Neutrophil (primary cell): Measurements from ENCODE around the gene SPZ1.
"Not testable (repeated sequence)": the region's sequence is repeated elsewhere in the genome, so short reads cannot be mapped to it uniquely, and the experiment has no call there.

Experiments used
- H3K27ac ChIP-seq: fragments of 200-600 bp; sonication (generic); 2 replicates; pipeline ENCODE4 v1.5.1; 2016; ENCODE audit warnings: mild to moderate bottlenecking, moderate library complexity
- H3K27me3 ChIP-seq: fragments of 200-600 bp; sonication (generic); 2 replicates; pipeline ENCODE4 v1.6.0; 2016; ENCODE audit warnings: mild to moderate bottlenecking
- H3K36me3 ChIP-seq: fragments of 200-600 bp; sonication (generic); 2 replicates; pipeline ENCODE4 v1.5.1; 2017
- H3K4me1 ChIP-seq, 2 experiments: fragments of 200-600 bp in 1 of 2; sonication (generic) in 1 of 2; 1 replicate in 1 of 2; 2 replicates in 1 of 2; pipeline versions ENCODE4 v1.5.1 to v1.6.1; 2013 to 2016; ENCODE audit warnings: low read depth in 1 of 2, low read length in 1 of 2, mild to moderate bottlenecking in 1 of 2, moderate library complexity in 1 of 2; ENCODE audit not compliant: control insufficient read depth in 1 of 2, insufficient read depth in 1 of 2
- H3K4me3 ChIP-seq, 2 experiments: fragments of 200-600 bp in 1 of 2; sonication (generic) in 1 of 2; 1 replicate in 1 of 2; 2 replicates in 1 of 2; pipeline ENCODE4 v1.5.1; 2013 to 2016; ENCODE audit warnings: low read depth in 1 of 2, low read length in 1 of 2, mild to moderate bottlenecking in 1 of 2, moderate library complexity in 1 of 2
- H3K9me3 ChIP-seq: fragments of 200-600 bp; sonication (generic); 2 replicates; pipeline ENCODE4 v1.5.1; 2016
- TF ChIP-seq, protein P1 (sequence below): fragments of 200-600 bp; sonication (generic); IDR thresholded peaks from 2 replicates; pipeline ENCODE4 v1.5.1; 2016; ENCODE audit warnings: antibody characterized with exemption

SPZ1 gene

DNA sequence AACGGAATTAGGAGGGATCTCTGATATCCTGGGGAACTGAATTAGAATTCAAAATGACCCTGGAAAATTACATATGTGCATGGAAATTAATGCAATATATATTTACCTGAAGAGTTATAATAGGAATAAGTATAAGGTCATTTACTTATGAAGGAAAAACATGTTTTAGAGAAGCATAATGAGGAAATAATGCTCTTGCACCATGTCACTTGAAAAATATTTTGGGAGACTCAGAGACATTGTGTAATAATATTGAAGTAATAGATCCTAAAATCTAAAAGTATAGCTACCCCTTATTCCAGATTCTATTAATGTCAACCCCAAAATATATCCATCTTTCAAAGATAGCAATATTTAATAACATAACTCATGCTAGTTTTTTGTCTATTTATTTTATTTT is 28.4 kb downstream of the SPZ1 start:
- no peaks in the 10 kb centered on the region for H3K27me3 ChIP-seq
- H3K27ac ChIP-seq = peak overlapping the region; percentile 57
- H3K4me3 ChIP-seq = no peak overlapping the region
- no peaks in the 10 kb centered on the region for H3K36me3 ChIP-seq
- TF ChIP-seq, protein P1, sequence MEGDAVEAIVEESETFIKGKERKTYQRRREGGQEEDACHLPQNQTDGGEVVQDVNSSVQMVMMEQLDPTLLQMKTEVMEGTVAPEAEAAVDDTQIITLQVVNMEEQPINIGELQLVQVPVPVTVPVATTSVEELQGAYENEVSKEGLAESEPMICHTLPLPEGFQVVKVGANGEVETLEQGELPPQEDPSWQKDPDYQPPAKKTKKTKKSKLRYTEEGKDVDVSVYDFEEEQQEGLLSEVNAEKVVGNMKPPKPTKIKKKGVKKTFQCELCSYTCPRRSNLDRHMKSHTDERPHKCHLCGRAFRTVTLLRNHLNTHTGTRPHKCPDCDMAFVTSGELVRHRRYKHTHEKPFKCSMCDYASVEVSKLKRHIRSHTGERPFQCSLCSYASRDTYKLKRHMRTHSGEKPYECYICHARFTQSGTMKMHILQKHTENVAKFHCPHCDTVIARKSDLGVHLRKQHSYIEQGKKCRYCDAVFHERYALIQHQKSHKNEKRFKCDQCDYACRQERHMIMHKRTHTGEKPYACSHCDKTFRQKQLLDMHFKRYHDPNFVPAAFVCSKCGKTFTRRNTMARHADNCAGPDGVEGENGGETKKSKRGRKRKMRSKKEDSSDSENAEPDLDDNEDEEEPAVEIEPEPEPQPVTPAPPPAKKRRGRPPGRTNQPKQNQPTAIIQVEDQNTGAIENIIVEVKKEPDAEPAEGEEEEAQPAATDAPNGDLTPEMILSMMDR = no peak
- H3K4me1 ChIP-seq = peaks cover 18% of the 10 kb centered on the region in 2 experiments
- H3K9me3 ChIP-seq = no peaks in the 10 kb centered on the region

DNA sequence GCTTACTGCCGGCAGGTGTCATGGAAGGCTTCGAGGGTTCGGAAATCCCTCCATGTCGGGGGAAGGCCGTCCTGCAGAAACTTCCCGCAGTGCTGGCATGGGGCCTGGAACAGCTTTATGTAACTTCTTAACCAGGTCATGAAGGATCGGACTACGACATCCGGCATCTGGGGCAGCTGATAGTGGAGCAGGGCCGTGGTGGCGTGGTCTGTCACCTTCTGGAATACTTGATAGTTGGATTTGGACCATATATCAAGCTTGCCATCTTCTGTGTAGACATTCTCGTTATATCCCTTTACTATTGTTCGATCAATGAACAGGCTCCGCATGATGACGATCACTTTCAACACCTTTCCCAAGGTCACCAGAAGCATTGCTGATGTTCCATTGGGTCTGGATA is 31.2 kb downstream of the SPZ1 start:
- H3K4me3 ChIP-seq, H3K9me3 ChIP-seq: not testable (repeated sequence)

DNA sequence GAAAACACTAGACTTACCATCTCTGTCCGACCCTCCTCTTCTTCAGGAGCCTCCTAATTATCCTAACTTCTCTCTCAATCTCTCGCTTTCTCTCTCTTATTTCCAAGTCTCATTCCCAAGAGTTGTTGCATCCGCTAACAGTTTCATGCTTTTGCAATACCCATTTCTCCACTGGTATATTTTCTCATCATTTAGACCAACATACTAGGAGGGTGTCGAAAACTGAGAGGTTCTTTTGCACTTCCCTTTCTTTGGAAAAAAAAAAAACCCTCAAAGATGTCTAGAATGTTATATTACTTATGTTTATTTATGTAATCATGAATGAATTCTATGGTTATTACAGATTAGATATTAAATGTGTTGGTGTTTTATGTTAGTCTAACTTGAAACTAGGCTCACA is 35.9 kb downstream of the SPZ1 start:
- peak overlapping the region in 1 of 2 experiments; percentile 4 for H3K4me3 ChIP-seq
- H3K36me3 ChIP-seq = no peaks in the 10 kb centered on the region
- TF ChIP-seq, protein P1 = no peak
- peaks cover 24 to 30% of the 10 kb centered on the region in 2 experiments for H3K4me1 ChIP-seq
- peak overlapping the region; percentile 63 for H3K27ac ChIP-seq
- H3K9me3 ChIP-seq = no peaks in the 10 kb centered on the region
- no peaks in the 10 kb centered on the region for H3K27me3 ChIP-seq

More for the DNA sequence above, 31.2 kb downstream of the SPZ1 start:
- H3K27ac ChIP-seq, H3K36me3 ChIP-seq, H3K27me3 ChIP-seq: not testable (repeated sequence)
- H3K4me1 ChIP-seq = peaks cover 36 to 37% of the 10 kb centered on the region in 2 experiments

DNA sequence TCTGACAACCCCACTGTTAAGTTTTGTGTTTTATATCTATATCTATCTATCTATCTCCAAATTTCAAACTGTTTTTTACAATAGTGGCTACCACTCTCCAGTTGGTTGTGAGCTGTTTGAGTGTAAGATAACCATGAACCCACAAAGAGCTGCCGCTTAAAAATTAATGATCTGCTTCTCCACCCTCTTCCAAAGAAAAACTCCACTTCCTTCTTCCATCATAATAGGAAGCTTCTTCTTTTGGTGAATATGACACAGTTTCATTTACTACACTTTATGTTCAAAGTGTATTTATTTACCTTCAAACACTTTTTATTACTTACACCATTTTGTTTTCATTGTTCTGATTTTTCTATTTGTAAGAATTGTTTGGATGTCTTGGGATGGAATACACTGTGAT is 37.9 kb downstream of the SPZ1 start:
- Histone ChIP-seq H3K4me3 (no peak overlapping the region), H3K4me1 (peaks cover 24 to 30% of the 10 kb centered on the region in 2 experiments), H3K27ac (no peak overlapping the region), H3K36me3 (no peaks in the 10 kb centered on the region), H3K9me3 (no peaks in the 10 kb centered on the region), H3K27me3 (no peaks in the 10 kb centered on the region)
- TF ChIP-seq, protein P1 = no peak

DNA sequence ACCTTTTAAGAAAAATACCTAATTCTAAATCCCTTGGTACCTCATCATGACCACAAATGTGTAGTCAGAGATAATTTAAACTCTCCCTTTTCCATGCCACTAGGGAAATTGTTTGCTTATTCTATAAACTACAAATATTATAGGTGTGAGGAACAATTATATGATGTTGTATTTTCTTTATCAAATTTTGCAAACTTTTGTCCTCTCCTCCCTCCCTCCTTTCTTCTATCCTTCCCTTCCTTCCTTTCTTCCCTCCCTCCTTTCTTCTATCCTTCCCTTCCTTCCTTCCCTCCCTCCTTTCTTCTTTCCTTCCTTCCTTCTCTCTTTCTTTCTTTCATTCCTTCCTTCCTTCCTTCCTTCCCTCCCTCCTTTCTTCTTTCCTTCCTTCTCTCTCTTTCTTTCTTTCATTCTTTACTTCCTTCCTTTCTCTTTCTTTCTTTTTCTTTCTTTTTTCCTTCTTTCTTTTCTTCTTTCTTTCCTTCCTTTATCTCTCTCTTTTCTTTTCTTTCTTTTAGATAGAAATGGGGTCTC is 41.2 kb downstream of the SPZ1 start:
- no peak overlapping the region for H3K27ac ChIP-seq
- H3K4me3 ChIP-seq = no peak overlapping the region
- no peaks in the 10 kb centered on the region for H3K27me3 ChIP-seq
- H3K9me3 ChIP-seq = no peaks in the 10 kb centered on the region
- TF ChIP-seq, protein P1 = no peak
- H3K36me3 ChIP-seq = no peaks in the 10 kb centered on the region
- H3K4me1 ChIP-seq = peaks cover 15 to 19% of the 10 kb centered on the region in 2 experiments

DNA sequence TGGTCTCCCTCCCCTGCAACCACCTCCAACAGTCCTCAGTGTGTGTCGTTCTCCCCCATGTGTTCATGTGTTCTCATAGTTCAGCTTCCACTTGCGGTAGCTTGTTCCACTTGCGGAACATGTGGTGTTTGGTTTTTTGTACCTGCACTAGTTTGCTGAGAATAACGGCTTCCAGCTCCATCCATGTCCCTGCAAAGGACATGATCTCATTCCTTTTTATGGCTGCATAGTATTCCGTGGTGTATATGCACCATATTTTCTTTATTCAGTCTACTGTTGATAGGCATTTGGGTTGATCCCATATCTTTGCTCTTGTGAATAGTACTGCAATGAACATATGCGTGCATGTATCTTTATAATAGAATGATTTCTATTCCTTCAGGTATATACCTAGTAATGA is 45.1 kb downstream of the SPZ1 start:
- no peak overlapping the region for H3K4me3 ChIP-seq

More for the DNA sequence above, 45.1 kb downstream of the SPZ1 start:
- H3K36me3 ChIP-seq = no peaks in the 10 kb centered on the region
- H3K27ac ChIP-seq = no peak overlapping the region
- H3K27me3 ChIP-seq = no peaks in the 10 kb centered on the region
- no peaks in the 10 kb centered on the region for H3K9me3 ChIP-seq
- H3K4me1 ChIP-seq = peaks cover 21 to 22% of the 10 kb centered on the region in 2 experiments
- TF ChIP-seq, protein P1 = no peak
